Right lobe of liver (tissue), 6 donors: ENCODE data around the gene CELSR3. TPM values are rescaled to one million over a fixed set of nuclear protein-coding genes. Genes with fewer than 3 reads are reported as not detected.

Experiments
- ATAC-seq, 4 donors: fragments of 200-7000 bp; cut with Tn5 transposase; one replicate each; pipeline ENCODE4 v1.9.1; 2020; ENCODE audit warnings: mild to moderate bottlenecking in 4 of 4, moderate library complexity in 4 of 4
- DNase-seq, 3 donors: peaks; one replicate each; pipeline ENCODE4 v3.0.0-alpha.2; 2020
- H3K27ac ChIP-seq, 3 donors: fragments of 200-600 bp; one replicate each; pipeline ENCODE4 v1.8.0; 2022
- H3K27me3 ChIP-seq, 2 donors: fragments of 200-600 bp; one replicate each; pipeline ENCODE4 v1.8.0; 2022
- H3K36me3 ChIP-seq, 4 donors: fragments of 200-600 bp; sonication (generic) in 1 of 4; one replicate each; pipeline versions ENCODE4 v1.5.1 to v1.8.0; 2017 to 2022; ENCODE audit warnings: control low read depth in 1 of 4
- H3K4me1 ChIP-seq, 4 donors: fragments of 200-600 bp; sonication (generic) in 1 of 4; one replicate each; pipeline versions ENCODE4 v1.5.1 to v1.8.0; 2017 to 2022; ENCODE audit warnings: control low read depth in 1 of 4
- H3K4me3 ChIP-seq, 3 donors: fragments of 200-600 bp; one replicate each; pipeline ENCODE4 v1.8.0; 2022
- H3K9me3 ChIP-seq, 4 donors: fragments of 200-600 bp; sonication (generic) in 1 of 4; one replicate each; pipeline versions ENCODE4 v1.5.1 to v1.8.0; 2017 to 2022; ENCODE audit warnings: control low read depth in 1 of 4
- CTCF ChIP-seq, 4 donors: fragments of 200-600 bp in 3 of 4; fragments of 450-650 bp in 1 of 4; IDR thresholded peaks; one replicate each; pipeline versions ENCODE4 v1.5.1 to v1.8.0; 2016 to 2022; ENCODE audit warnings: antibody characterized with exemption in 4 of 4, mild to moderate bottlenecking in 2 of 4
- POLR2A ChIP-seq: fragments of 450-650 bp; IDR thresholded peaks from one replicate; pipeline ENCODE4 v1.6.1; 2017; ENCODE audit warnings: antibody characterized with exemption, mild to moderate bottlenecking
- WGBS: methylation state at CpG from one replicate; pipeline ENCODE4 v1.1.6; 2018; ENCODE audit warnings: low coverage, low lambda C conversion rate; ENCODE audit not compliant: insufficient coverage; ENCODE audit errors: missing lambda C conversion rate; 5-methylcytosine and 5-hydroxymethylcytosine counted together
- intact Hi-C, 2 donors: fragments of 100-400 bp; cut with DNase I; formaldehyde crosslinking; loops; one replicate each; pipeline versions ENCODE4 v1.11.2 to v1.14.1; 2022
- total RNA-seq, 6 experiments: library from RNA; depleted of rRNA in 2 of 6; stranded (reverse); fragments of >200 nt in 2 of 6; fragmentation: NEBNext Ultra II Directional in 3 of 6; extraction: Animal tissue kit (Norgen Biotek cat#: 25700) in 3 of 6; gene quantifications; one replicate each; pipeline versions ENCODE4 v1.1.0 to v1.2.4, GENCODE V29; 2016 to 2023
- donor health status: DM: no; HTN: yes; CAD: no.
- donor health status: DM: no; HTN: no; CAD: no.
- donor health status: DM: no; HTN: no; CAD: no.
- donor health status: DM: no; HTN: yes; CAD: no.
- donor health status: DM: no; HTN: yes; CAD: no.

The CELSR3 gene
- total RNA-seq, 6 experiments from 2014 or later: 0.15 to 0.68 (median 0.34) TPM

- intact Hi-C loops: no loop called here
- no peak overlapping the region for H3K4me3 ChIP-seq
- no peak for DNase-seq
- WGBS: 100% methylated on average over 5 of the region's 6 CpGs
- peaks cover 0 to 7% (median 0%) of the 10 kb centered on the region in 4 donors for H3K36me3 ChIP-seq
- H3K9me3 ChIP-seq: no peaks in the 10 kb centered on the region
- no peak overlapping the region for H3K27ac ChIP-seq
- H3K4me1 ChIP-seq: no peaks in the 10 kb centered on the region
- ATAC-seq: no peak
- TF ChIP-seq POLR2A (no peak), CTCF (IDR thresholded peaks at IDR 0.05) (no peak)
- no peaks in the 10 kb centered on the region for H3K27me3 ChIP-seq
These were observed 37.1 kb downstream of the CELSR3 start for GRCh38 chr3:48625600-48625999.

- TF ChIP-seq CTCF (IDR thresholded peaks at IDR 0.05): no peak
- no peak for TF ChIP-seq POLR2A
- ATAC-seq (no peak), DNase-seq (no peak)
- Histone ChIP-seq H3K27ac (no peak overlapping the region), H3K4me1 (no peaks in the 10 kb centered on the region), H3K27me3 (no peaks in the 10 kb centered on the region), H3K9me3 (no peaks in the 10 kb centered on the region), H3K4me3 (no peak overlapping the region), H3K36me3 (peaks cover 0 to 3% (median 0%) of the 10 kb centered on the region in 4 donors)
- 100% methylated on average over 4 of the region's 10 CpGs for WGBS
- intact Hi-C loops: no loop called here
These were observed 37.9 kb downstream of the CELSR3 start for GRCh38 chr3:48624767-48625166.

GRCh38 chr3:48623851-48624547 is 38.7 kb downstream of the CELSR3 start:
- H3K4me1 ChIP-seq: no peaks in the 10 kb centered on the region
- H3K9me3 ChIP-seq: no peaks in the 10 kb centered on the region
- WGBS: 71% methylated on average over 4 of the region's 6 CpGs
- DNase-seq (no peak), ATAC-seq (no peak)
- H3K27ac ChIP-seq: no peak overlapping the region
- no peaks in the 10 kb centered on the region for H3K27me3 ChIP-seq
- no peaks in the 10 kb centered on the region for H3K36me3 ChIP-seq
- intact Hi-C loops: no loop called here
- TF ChIP-seq CTCF (IDR thresholded peaks at IDR 0.05): no peak
- no peak for TF ChIP-seq POLR2A
- H3K4me3 ChIP-seq: no peak overlapping the region

GRCh38 chr3:48621461-48621869 is 41.2 kb downstream of the CELSR3 start, which contains the start of gene TMEM89:
TSS of gene TMEM89 (minus strand) at chr3:48621769. CDS start at chr3:48621756, 13 bp downstream.
- Histone ChIP-seq H3K27me3 (no peaks in the 10 kb centered on the region), H3K9me3 (peaks cover 0 to 6% (median 3%) of the 10 kb centered on the region in 4 donors), H3K4me3 (no peak within 1 kb of the TSS), H3K36me3 (no peaks in the 10 kb centered on the region), H3K27ac (no peak within 1 kb of the TSS), H3K4me1 (no peaks in the 10 kb centered on the region)
- intact Hi-C loops: no loop called here
- TF ChIP-seq CTCF (IDR thresholded peaks at IDR 0.05): no peak
- 100% methylated on average over 4 of the region's 19 CpGs for WGBS
- DNase-seq (no peak), ATAC-seq (no peak)
